ENCODE results near the gene NDUFAB1.
"Not testable (repeated sequence)": the region's sequence is repeated elsewhere in the genome, so short reads cannot be mapped to it uniquely, and the experiment has no call there.

The NDUFAB1 gene

GRCh38 chr16:23595951-23596720 lies at the start of gene NDUFAB1:
NDUFAB1 (minus strand) TSS chr16:23596316; CDS start chr16:23596290, 26 bp downstream.
- peak; percentile 27 for DNase-seq

GRCh38 chr16:23642246-23642774 lies 46.2 kb upstream of the NDUFAB1 start:
- no peak for DNase-seq

GRCh38 chr16:23640931-23641765 lies 45.0 kb upstream of the NDUFAB1 start, which contains the start of the genes DCTN5 and PALB2:
DCTN5 (plus strand) TSS chr16:23641466; CDS start chr16:23641543, 77 bp downstream.
PALB2 (minus strand) TSS chr16:23641310; CDS start chr16:23641157, 153 bp downstream.
- peak; percentile 72 for DNase-seq

- DNase-seq, result no peak
Measured at GRCh38 chr16:23640615-23640930, 44.5 kb upstream of the NDUFAB1 start.

GRCh38 chr16:23635958-23636357 lies 39.8 kb upstream of the NDUFAB1 start:
- no peak for DNase-seq

- DNase-seq, result no peak
Measured at GRCh38 chr16:23634461-23635036, 38.4 kb upstream of the NDUFAB1 start.

GRCh38 chr16:23631874-23632273 lies 35.8 kb upstream of the NDUFAB1 start:
- DNase-seq, result not testable (repeated sequence)

- DNase-seq, result no peak
Measured at GRCh38 chr16:23629516-23629915, 33.4 kb upstream of the NDUFAB1 start.

GRCh38 chr16:23624092-23624491 lies 28.0 kb upstream of the NDUFAB1 start:
- no peak for DNase-seq

GRCh38 chr16:23615805-23616204 lies 19.7 kb upstream of the NDUFAB1 start:
- no peak for DNase-seq

GRCh38 chr16:23611936-23612335 lies 15.8 kb upstream of the NDUFAB1 start:
- DNase-seq, result no peak

- not testable (repeated sequence) for DNase-seq
Measured at GRCh38 chr16:23610905-23611304, 14.8 kb upstream of the NDUFAB1 start.

GRCh38 chr16:23609929-23610328 lies 13.8 kb upstream of the NDUFAB1 start:
- no peak for DNase-seq

- DNase-seq, result no peak
Measured at GRCh38 chr16:23608194-23608593, 12.1 kb upstream of the NDUFAB1 start.

- DNase-seq, result no peak
Measured at GRCh38 chr16:23607726-23608125, 11.6 kb upstream of the NDUFAB1 start.

- DNase-seq, result no peak
Measured at GRCh38 chr16:23597003-23597756, 1.1 kb upstream of the NDUFAB1 start.

- no peak for DNase-seq
Measured at GRCh38 chr16:23595246-23595950, 718 bp downstream of the NDUFAB1 start.

GRCh38 chr16:23594186-23594585 lies 1.9 kb downstream of the NDUFAB1 start:
- DNase-seq, result no peak

GRCh38 chr16:23590181-23590580 lies 5.9 kb downstream of the NDUFAB1 start:
- no peak for DNase-seq

GRCh38 chr16:23587726-23588125 lies 8.4 kb downstream of the NDUFAB1 start:
- no peak for DNase-seq

- DNase-seq, result no peak
Measured at GRCh38 chr16:23584186-23585076, 11.7 kb downstream of the NDUFAB1 start.

All from NCI-H2081 treated with DMSO at 0.1 percent for 48 hours (cell line).